ENCODE data around the gene AUTS2.

The AUTS2 gene

DNA sequence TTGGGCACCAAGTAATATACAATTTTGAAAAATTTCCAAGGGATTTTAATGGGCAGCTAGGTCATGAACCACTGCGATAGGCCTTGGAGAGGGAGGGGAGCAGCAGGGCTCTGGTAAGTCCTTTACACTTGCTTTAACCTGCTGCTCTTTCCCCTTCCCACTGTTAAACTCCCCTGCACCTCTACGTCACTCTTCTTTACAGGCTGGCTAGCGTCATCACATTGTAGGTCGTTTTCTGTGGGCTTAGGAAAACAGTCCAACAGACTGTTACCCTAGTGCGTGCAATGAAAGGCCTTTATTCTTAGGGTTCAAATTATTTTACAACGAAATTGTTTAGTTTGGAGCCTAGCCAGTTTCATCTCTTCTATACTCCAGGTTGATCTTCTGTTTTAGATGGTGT, 235.7 kb downstream of the AUTS2 start:
- no peak for DNase-seq (ENCODE audit: extremely low read depth, low read depth)
- no peak overlapping the region for H3K4me3 ChIP-seq (replicated peaks; ENCODE audit: low read depth, low read length)
- TF ChIP-seq, protein P1, sequence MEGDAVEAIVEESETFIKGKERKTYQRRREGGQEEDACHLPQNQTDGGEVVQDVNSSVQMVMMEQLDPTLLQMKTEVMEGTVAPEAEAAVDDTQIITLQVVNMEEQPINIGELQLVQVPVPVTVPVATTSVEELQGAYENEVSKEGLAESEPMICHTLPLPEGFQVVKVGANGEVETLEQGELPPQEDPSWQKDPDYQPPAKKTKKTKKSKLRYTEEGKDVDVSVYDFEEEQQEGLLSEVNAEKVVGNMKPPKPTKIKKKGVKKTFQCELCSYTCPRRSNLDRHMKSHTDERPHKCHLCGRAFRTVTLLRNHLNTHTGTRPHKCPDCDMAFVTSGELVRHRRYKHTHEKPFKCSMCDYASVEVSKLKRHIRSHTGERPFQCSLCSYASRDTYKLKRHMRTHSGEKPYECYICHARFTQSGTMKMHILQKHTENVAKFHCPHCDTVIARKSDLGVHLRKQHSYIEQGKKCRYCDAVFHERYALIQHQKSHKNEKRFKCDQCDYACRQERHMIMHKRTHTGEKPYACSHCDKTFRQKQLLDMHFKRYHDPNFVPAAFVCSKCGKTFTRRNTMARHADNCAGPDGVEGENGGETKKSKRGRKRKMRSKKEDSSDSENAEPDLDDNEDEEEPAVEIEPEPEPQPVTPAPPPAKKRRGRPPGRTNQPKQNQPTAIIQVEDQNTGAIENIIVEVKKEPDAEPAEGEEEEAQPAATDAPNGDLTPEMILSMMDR (IDR thresholded peaks at IDR 0.05; ENCODE audit: low read depth, low read length, missing control alignments) = no peak

DNA sequence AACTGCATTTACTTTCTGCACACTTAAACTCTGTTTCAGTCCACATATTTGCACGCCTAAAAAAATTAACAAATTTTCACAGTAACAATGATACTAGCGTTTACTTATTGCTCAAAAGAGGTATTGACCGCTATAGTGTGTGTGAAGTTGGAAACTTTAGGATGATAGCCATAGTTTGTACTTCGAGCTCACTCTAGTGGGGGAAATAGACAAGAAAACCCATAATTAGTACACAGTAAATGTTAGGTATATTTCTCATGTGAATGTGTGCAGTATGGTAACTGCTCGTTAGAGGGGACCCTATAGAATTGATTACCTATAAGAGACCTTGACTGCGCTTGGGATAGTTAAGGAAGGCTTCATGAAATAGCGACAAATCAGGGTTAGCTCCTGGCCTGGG, 238.4 kb downstream of the AUTS2 start:
- no peak overlapping the region for H3K4me3 ChIP-seq (replicated peaks; ENCODE audit: low read depth, low read length)
- TF ChIP-seq, protein P1 (IDR thresholded peaks at IDR 0.05; ENCODE audit: low read depth, low read length, missing control alignments) = no peak
- DNase-seq (ENCODE audit: extremely low read depth, low read depth) = no peak

DNA sequence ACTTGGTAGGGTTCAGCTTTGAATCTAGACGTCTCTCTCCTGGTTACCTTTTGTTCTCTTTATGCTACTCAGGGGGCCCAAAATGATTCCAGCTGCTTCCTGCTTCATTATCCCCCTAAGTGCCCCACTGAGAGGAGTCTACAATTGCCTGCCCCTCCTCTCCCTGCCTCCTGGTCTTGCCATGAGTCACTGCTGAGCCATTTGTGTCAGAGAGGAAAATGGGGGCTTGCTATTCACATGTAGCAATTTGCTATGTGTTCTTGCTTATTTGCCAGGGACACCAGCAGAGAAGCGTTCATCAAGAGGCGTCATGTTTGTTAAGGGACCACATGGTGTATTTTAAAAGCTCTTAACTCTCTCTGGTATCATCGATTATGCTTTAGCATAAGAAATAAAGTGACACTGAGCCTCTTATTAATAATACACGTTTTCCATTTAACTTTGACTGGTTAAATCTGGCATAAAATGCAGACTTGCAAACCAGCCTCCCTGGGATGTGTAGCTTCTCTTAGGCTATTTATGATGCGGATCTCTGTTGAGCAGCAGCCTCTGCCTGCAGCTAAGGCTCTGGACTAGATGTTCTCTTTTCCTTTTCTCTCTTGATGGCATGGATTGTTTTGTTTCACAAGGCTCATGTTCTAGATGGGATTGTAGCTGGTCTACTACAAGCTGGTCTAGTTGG, 239.3 kb downstream of the AUTS2 start:
- H3K4me3 ChIP-seq (replicated peaks; ENCODE audit: low read depth, low read length) = no peak overlapping the region
- TF ChIP-seq, protein P1 (IDR thresholded peaks at IDR 0.05; ENCODE audit: low read depth, low read length, missing control alignments) = no peak
- DNase-seq (ENCODE audit: extremely low read depth, low read depth) = no peak

DNA sequence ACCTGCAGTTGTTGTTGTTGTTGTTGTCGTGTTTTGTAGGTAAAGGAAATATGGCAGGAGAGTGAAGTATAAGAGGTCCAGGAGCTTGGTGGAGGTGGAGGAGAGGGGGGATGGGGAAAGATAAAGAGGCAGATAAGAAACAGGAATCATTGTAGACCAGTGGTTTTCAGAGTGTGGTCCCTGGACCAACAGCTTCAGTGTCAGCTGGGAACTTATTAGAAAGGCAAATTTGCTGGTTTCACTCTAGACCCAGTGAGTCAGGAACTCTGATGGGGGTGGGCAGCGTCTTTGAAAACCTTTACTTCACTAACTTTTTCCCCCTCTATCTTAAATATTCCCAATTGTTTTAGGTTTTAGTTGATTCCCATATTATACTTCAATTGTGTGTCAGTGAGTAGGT, 241.5 kb downstream of the AUTS2 start:
- H3K4me3 ChIP-seq (replicated peaks; ENCODE audit: low read depth, low read length) = no peak overlapping the region
- no peak for DNase-seq (ENCODE audit: extremely low read depth, low read depth)
- TF ChIP-seq, protein P1 (IDR thresholded peaks at IDR 0.05; ENCODE audit: low read depth, low read length, missing control alignments) = no peak

DNA sequence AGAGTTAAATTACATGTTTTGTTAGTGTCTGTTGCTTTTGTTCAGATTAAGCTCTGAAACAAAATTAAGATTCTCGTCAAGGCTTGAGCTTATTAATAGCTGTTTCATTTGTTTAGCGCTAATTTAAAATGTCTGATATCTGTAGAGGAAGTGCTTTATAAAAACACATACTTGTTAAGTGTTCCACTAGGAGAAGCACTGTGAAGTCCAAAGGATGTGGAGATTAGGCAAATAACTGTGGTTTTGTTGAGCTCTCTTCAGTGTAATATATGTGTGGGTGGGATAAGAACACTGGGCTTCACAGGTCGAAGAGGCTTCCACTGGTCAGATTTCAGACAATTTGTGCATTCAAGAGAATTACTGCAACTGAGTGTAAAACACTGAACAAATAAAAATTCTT, 242.0 kb downstream of the AUTS2 start:
- DNase-seq (ENCODE audit: extremely low read depth, low read depth) = no peak
- TF ChIP-seq, protein P1 (IDR thresholded peaks at IDR 0.05; ENCODE audit: low read depth, low read length, missing control alignments) = no peak
- no peak overlapping the region for H3K4me3 ChIP-seq (replicated peaks; ENCODE audit: low read depth, low read length)

DNA sequence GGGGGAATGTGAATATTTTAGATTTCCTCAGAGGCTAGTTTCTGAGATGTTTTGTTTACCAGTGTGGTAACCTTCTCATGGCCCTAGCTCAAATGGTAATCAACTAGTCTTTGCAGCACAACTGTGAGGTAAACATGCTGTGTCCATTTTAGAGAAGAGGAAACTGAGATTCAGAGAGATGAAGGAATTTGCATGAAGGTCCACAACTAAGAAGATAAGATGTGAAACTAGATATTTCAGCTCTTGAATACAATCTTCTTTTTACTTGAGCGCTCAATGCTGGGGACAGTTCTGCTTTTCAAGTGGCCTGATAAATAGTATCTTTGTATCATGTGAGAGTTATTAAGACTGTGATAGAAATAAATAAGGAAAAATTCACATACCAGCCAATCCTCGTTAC, 245.4 kb downstream of the AUTS2 start:
- no peak for DNase-seq (ENCODE audit: extremely low read depth, low read depth)
- TF ChIP-seq, protein P1 (IDR thresholded peaks at IDR 0.05; ENCODE audit: low read depth, low read length, missing control alignments) = no peak
- H3K4me3 ChIP-seq (replicated peaks; ENCODE audit: low read depth, low read length) = no peak overlapping the region

Measured in HFF-Myc (cell line).